ENCODE results near the gene MYH9.

MYH9 gene

GRCh38 chr22:36351921-36352802, 35.6 kb downstream of the MYH9 start:
- in situ Hi-C loops (cut with MboI; ENCODE audit: low sequenced_read_pairs), result no loop called here

GRCh38 chr22:36350751-36351594, 36.8 kb downstream of the MYH9 start:
- in situ Hi-C loops (cut with MboI; ENCODE audit: low sequenced_read_pairs), result no loop called here

- in situ Hi-C loops (cut with MboI; ENCODE audit: low sequenced_read_pairs), result no loop called here
Measured at GRCh38 chr22:36349726-36350125, 38.0 kb downstream of the MYH9 start.

GRCh38 chr22:36348760-36349159, 39.0 kb downstream of the MYH9 start:
- in situ Hi-C loops (cut with MboI; ENCODE audit: low sequenced_read_pairs), result no loop called here

- in situ Hi-C loops (cut with MboI; ENCODE audit: low sequenced_read_pairs), result no loop called here
Measured at GRCh38 chr22:36347094-36347493, 40.7 kb downstream of the MYH9 start.

GRCh38 chr22:36344106-36344827, 43.5 kb downstream of the MYH9 start:
- in situ Hi-C loops (cut with MboI; ENCODE audit: low sequenced_read_pairs), result no loop called here

GRCh38 chr22:36343720-36344105, 44.1 kb downstream of the MYH9 start:
- in situ Hi-C loops (cut with MboI; ENCODE audit: low sequenced_read_pairs), result no loop called here

- in situ Hi-C loops (cut with MboI; ENCODE audit: low sequenced_read_pairs), result no loop called here
Measured at GRCh38 chr22:36343070-36343719, 44.6 kb downstream of the MYH9 start.

- in situ Hi-C loops (cut with MboI; ENCODE audit: low sequenced_read_pairs), result no loop called here
Measured at GRCh38 chr22:36341640-36342041, 46.1 kb downstream of the MYH9 start.

GRCh38 chr22:36340621-36341020, 47.1 kb downstream of the MYH9 start:
- in situ Hi-C loops (cut with MboI; ENCODE audit: low sequenced_read_pairs), result no loop called here

- in situ Hi-C loops (cut with MboI; ENCODE audit: low sequenced_read_pairs), result no loop called here
Measured at GRCh38 chr22:36339171-36340065, 48.3 kb downstream of the MYH9 start.

GRCh38 chr22:36337365-36338130, 50.2 kb downstream of the MYH9 start:
- in situ Hi-C loops (cut with MboI; ENCODE audit: low sequenced_read_pairs), result no loop called here

- in situ Hi-C loops (cut with MboI; ENCODE audit: low sequenced_read_pairs), result no loop called here
Measured at GRCh38 chr22:36336246-36337182, 51.3 kb downstream of the MYH9 start.

GRCh38 chr22:36335621-36336020, 52.1 kb downstream of the MYH9 start:
- in situ Hi-C loops (cut with MboI; ENCODE audit: low sequenced_read_pairs), result no loop called here

GRCh38 chr22:36334821-36335603, 52.8 kb downstream of the MYH9 start:
- in situ Hi-C loops (cut with MboI; ENCODE audit: low sequenced_read_pairs), result no loop called here

GRCh38 chr22:36334081-36334820, 53.5 kb downstream of the MYH9 start:
- in situ Hi-C loops (cut with MboI; ENCODE audit: low sequenced_read_pairs), result no loop called here
